Measurements from ENCODE around the gene SCG3. TPM values are rescaled to one million over a fixed set of nuclear protein-coding genes. Genes with fewer than 3 reads are reported as not detected.

SCG3 gene
- total RNA-seq, 1 donor = not detected

GRCh38 chr15:51736069-51736468 lies 54.8 kb downstream of the SCG3 start:
- no peak for TF ChIP-seq CTCF (IDR thresholded peaks at IDR 0.05; ENCODE audit: insufficient read depth, low read depth, low read length)
- DNase-seq (ENCODE audit: low read depth) = no peak
- no peak overlapping the region for H3K4me3 ChIP-seq (ENCODE audit: low read depth, low read length)

GRCh38 chr15:51736751-51737521 lies 55.6 kb downstream of the SCG3 start:
- H3K4me3 ChIP-seq (ENCODE audit: low read depth, low read length) = peak overlapping the region; percentile 61
- TF ChIP-seq CTCF (IDR thresholded peaks at IDR 0.05; ENCODE audit: insufficient read depth, low read depth, low read length) = no peak
- DNase-seq (ENCODE audit: low read depth) = no peak

GRCh38 chr15:51737522-51738305 lies 56.4 kb downstream of the SCG3 start, which contains the start of gene LYSMD2:
LYSMD2 (minus strand) TSS chr15:51737655; CDS start chr15:51737622, 33 bp downstream.
- no peak for TF ChIP-seq CTCF (IDR thresholded peaks at IDR 0.05; ENCODE audit: insufficient read depth, low read depth, low read length)
- DNase-seq (ENCODE audit: low read depth) = peak; percentile 46
- H3K4me3 ChIP-seq (ENCODE audit: low read depth, low read length) = peak within 1 kb of the TSS; percentile 61

GRCh38 chr15:51738553-51738952 lies 57.2 kb downstream of the SCG3 start:
- DNase-seq (ENCODE audit: low read depth) = no peak
- TF ChIP-seq CTCF (IDR thresholded peaks at IDR 0.05; ENCODE audit: insufficient read depth, low read depth, low read length) = no peak
- no peak overlapping the region for H3K4me3 ChIP-seq (ENCODE audit: low read depth, low read length)

- TF ChIP-seq CTCF (IDR thresholded peaks at IDR 0.05; ENCODE audit: insufficient read depth, low read depth, low read length) = no peak
- no peak for DNase-seq (ENCODE audit: low read depth)
Measured at GRCh38 chr15:51739061-51739712, 57.9 kb downstream of the SCG3 start.

GRCh38 chr15:51749307-51749706 lies 68.0 kb downstream of the SCG3 start:
- TF ChIP-seq CTCF (IDR thresholded peaks at IDR 0.05; ENCODE audit: insufficient read depth, low read depth, low read length) = no peak
- H3K4me3 ChIP-seq (ENCODE audit: low read depth, low read length) = no peak overlapping the region
- DNase-seq (ENCODE audit: low read depth) = no peak

More at GRCh38 chr15:51739061-51739712, 57.9 kb downstream of the SCG3 start:
- no peak overlapping the region for H3K4me3 ChIP-seq (ENCODE audit: low read depth, low read length)
